HT-29 (cell line): ENCODE data around the gene SELENOM. TPM values are rescaled to one million over a fixed set of nuclear protein-coding genes. Genes with fewer than 3 reads are reported as not detected.

Source experiments
- DNase-seq: peaks from one replicate; pipeline ENCODE4 v3.0.0-alpha.2; 2015; ENCODE audit warnings: low spot score
- total RNA-seq: library from RNA; depleted of rRNA; stranded (reverse); fragments of >200 nt; shearing (Covaris generic); gene quantifications from 2 replicates; pipeline ENCODE4 v1.2.3, GENCODE V29; 2014

The SELENOM gene
- total RNA-seq, 1 experiment from 2014 or later: 0.64 TPM

DNA sequence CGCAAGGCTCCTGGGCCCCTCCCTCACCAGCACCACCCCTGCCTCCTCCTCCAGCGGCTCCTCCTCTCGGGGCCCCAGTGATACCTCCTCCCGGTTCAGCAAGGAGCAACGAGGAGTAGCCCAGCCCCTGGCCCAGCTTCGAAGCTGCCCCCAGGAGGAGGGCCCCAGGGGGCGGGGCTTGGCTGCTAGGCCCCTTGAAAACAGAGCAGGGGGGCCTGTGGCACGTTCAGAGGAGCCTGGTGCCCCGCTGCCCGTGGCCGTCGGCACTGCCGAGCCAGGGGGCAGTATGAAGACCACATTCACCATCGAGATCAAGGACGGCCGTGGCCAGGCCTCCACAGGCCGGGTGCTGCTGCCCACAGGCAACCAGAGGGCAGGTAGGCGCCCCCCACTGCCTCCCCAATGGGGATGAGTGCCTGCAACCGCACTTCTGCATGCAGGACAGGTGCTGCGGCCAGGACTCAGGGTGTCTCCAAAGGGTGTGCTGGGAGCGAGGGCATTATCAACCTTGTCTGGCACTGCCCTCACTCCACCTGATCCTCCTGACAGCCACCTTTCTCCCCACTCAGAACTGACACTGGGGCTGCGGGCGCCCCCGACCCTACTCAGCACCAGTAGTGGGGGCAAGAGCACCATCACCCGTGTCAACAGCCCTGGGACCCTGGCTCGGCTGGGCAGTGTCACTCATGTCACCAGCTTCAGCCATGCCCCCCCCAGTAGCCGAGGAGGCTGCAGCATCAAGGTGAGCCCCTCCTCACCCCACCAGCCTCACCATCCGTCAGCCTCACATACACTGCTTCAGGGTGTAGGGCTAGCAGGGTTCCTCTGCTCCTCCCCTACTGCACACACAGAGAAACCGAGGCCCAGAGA is 16.0 kb downstream of the SELENOM start:
- DNase-seq: no peak

DNA sequence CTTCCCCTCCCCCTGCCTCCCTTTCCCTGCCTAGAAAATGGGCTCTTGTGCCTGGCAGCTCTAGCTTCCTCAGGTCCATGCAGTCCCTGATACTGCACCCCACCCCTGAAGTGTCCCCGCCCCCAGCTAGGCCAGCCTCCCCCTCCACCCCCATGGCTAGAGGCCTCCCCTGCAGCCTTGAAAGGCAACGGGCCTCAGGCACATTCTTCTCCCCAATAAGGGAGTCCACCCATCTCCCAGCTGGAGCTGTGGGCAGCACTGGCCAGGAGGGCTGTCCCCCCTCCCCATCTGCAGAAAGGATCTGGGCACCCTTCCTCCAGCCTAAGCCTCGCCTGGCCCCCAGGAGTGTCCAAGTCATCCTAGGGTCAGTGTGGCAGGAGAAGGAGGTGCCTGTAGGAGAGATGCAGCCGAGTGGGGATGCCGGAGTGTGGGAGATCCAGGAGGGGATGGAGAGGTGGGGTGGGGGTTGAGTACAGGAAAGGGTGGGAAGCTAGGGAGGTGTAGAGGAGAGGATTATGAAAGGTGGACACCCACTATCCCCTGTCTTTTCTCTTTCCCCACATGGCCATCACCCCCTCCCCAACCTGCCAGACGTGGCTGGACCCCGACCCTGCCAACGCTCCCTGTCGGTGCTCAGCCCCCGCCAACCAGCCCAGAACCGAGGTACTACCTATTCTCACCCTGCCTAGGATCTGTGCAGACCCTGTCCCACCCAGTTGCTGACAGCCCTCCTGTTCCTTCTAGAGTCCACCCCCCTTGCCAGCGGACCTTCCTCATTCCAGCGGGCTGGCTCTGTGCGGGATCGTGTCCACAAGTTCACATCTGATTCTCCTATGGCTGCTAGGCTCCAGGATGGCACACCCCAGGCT is 16.9 kb downstream of the SELENOM start:
- no peak for DNase-seq

DNA sequence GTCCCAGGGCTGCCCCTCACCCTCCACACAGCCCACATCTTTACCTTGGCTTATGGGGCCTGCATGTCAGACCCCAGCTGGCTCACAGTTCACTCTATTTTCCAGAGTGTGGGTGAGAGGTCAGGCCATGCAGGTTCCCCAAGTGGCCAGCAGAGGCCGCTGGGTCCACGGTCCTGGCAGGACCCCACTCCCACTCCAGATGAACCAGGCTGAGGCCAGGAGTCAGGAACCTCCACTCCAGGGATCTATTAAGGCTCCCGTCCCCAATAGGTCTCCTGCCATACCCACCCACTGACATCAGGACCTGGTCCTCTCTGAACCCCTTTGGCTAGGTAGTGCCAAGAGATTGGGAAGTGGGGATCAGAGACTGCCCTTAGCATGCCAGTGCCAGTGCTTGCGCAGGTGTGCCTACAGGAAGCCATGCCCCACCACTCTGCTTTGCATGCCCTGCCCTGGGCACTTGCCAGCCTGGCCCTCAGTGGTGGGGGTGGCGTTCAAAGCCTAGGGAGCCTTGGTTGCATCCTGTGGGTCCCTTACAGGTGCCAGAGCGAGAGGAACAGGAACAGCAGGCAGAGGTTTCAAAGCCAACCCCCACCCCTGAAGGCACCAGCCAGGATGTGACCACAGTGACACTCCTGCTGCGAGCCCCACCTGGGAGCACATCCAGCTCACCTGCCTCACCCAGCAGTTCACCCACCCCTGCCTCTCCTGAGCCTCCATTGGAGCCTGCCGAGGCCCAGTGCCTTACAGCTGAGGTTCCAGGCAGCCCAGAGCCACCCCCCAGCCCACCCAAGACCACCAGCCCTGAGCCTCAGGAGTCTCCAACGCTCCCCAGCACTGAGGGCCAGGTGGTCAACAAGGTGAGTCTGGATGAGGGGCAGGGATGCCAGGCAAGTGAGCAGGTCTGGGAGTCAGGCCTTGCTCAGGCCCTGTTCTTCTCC is 17.9 kb downstream of the SELENOM start:
- DNase-seq: peak; percentile 27

DNA sequence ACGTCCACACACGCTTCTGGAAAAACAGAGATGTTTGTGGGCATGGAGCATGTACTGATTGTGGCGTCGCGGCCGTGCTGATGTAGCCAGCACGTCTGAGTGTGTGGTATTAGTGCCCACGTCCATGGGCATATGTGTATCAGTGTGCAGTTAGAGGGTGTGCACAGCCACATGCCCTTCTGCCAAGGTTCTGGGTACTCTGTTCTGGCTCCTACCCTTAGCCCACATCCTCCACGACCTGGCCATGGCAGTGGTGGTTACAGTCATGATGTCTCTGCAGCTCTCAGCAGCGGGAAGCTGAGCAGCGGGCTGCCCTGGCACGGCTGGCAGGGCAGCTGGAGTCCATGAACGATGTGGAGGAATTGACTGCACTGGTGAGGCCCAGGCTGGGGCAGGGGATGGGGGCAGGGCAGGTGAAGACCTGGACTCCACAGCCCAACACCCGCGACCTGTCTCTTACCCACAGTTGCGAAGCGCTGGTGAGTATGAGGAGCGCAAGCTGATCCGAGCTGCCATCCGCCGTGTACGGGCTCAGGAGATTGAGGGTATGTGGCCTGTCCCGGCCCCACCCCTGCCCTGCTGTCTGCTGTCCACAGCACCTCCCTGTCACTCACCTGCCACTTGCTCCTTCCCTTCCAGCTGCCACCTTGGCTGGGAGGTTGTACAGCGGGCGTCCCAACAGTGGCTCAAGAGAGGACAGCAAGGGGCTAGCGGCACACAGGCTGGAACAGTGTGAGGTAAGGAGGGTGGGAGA is 19.0 kb downstream of the SELENOM start:
- DNase-seq: no peak

DNA sequence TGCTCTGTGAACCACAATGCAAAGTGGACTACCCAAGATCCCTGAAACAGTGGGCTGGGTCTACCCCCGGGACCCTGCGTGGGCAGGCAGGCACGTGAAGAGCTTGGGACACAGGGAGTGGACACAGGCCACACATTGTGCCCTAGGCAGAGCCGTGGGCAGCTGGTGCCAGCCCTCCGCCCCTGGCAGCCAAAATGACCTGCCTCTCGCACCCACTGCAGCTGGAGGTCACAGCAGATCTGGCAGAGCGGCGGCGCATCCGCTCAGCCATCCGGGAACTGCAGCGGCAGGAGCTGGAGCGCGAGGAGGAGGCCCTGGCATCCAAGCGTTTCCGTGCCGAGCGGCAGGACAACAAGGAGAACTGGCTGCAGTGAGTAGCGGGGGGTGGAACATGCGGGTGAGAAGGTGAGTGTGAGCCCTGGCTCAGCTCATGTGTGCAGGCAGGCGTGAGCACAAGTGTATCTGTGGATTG is 19.6 kb downstream of the SELENOM start:
- no peak for DNase-seq

DNA sequence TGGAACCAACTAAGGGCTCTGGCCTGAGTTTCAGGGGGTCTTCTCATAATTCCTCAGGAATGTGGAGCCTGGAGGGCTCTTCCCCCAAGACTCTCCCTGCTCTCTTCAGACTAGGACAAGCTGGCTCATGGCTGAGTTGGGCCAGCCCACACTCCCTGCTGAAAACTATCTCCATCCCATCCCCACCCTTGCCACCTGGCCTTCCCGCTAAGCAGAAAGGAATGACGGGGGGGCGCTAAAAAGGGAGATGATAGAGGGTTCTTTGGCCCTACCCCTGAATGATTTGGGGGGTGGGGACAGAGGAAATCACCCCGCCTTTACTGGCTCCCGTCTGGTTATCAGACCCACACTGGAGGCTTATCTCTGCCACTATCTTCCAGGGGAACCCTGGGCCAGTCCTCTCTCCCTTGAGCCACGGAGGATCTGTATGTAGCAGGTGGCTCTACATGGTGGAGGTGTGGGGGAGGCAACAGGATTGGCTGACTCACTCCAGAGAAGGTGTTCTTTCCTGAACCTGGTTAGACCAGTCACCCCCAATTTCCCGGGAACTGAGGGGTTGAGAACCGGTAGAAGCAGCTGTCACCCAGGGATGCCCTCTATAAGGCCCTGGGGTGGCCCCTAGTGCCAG is 20.6 kb downstream of the SELENOM start:
- no peak for DNase-seq

DNA sequence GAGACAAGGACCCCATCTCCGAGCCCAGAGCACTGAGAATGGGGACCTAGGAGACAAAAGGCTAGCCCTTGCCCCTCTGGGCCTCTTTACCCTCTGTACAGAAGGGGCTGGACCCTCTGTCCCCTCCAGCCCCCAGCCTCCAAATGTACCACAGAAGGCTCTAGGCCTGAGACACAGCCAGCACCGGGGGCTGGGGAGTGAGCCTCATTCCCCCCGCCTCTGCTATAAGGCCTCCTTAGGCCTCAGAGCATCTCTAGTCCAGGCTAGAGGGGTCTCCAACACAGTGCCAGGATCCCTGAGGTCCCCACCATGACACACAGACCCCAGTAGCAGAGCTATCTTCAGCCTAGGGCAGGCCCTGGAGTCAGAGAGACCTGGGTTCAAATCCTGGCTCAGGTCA is 21.4 kb downstream of the SELENOM start:
- DNase-seq: no peak

DNA sequence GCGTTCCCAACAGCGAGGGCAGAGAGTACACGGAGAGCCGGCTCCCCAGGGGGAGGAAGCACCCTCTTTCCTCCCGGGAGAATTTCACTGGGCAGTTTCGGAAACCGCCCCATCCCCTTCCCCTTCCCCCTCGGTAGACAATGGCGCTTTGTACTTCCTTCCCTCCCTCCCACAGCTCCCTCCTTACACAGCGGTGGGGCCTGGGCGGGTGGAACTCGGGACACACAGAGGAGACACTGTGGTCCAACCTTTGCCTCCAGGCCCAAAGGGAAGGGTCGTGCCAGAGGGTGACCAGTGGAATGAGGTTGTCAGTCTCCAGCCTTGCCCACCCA is 21.9 kb downstream of the SELENOM start:
- peak; percentile 13 for DNase-seq

DNA sequence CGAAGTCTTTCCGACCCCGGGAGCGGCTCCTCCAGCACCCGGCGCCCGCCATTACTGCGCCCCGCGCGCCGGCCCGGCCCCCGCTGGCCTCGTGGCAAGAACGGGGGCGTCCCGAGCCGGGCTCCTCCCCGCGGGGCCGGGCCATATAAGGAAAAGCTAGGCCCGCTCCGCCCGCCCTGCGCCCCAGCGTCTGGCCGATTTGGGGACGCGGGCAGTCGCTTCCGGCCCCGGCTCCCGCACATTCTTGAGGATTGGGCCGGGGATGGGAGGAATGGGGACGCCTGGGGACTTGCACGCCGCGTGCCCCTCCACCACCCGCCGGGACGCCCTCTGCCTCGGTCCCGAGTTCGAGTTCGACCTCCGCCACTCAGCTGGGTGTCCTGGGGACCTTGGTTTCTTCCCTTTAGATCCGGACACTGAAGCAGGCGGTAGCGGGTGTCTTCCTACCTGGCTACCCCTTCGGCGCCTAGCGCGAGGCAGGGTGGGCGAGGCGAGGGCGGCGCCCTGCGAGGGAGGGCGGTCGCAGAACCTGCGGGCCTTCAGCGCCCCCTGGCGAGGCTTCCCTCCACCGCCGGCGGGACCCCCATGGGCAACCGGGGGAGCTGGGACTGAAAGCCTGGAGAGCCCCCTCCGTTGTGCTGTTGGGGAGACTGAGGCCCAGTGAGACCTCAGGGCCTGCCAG is 22.4 kb downstream of the SELENOM start:
- peak; percentile 77 for DNase-seq

DNA sequence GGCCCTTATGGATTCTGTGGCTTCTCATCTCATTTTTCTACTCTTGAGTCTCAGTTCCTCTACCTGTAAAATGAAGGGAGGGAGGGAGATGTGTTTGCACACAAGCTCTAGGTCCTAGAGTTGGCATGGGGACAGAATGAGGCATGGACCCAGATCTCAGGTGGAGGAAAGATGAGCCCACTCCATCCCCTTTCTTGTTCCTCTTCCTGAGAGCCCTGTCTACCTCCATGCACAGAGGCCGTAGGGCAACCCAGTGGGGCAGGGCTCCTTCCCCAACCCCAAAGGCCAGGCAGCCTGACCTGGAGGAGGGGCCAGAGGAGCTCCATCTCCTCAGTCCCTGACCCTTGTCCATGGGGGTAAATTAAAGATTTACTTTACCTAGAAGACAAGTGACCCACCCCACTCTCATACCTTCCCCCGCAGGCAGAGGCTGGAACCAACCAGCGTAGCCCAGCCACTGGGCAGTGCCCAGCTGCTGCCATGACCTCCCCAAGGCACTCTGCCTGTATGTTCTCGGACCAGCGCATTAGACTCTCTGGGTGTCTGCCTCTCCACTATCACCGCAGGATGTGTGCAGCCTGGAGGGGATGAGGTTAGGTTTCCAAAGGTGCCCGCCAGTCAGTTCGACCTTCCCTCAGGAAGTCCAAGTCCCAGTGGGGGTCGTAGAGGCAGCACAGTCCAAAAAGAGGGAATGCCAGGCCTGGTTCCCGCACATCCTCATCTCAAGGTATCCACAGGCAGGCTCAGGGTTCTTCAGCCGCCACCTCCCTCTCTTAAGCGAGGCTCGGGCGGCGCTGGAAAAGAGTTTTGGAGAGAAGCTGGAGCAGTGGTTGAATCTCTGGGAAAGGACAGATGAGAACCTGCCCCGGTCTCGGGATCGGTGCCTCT is 23.2 kb downstream of the SELENOM start:
- peak; percentile 52 for DNase-seq

DNA sequence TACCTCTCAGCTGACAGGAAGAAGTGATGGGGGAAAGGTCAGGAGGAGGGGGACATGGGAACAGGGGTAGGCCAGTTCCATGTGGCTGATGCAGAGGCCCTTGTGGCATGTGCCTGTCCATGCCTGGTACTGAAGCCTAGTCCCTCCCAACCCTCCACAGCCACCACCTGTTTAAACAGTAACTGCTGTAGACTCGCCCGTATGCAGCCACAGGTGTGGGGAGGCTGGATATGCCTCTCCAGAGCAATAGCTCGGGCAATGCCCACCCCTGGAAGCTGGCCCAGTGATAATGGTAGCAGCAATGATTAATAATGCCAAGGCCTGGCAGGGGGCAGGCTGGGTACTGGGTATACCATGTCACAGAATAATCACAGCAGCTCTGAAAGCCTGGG is 24.0 kb downstream of the SELENOM start:
- DNase-seq: peak; percentile 57

DNA sequence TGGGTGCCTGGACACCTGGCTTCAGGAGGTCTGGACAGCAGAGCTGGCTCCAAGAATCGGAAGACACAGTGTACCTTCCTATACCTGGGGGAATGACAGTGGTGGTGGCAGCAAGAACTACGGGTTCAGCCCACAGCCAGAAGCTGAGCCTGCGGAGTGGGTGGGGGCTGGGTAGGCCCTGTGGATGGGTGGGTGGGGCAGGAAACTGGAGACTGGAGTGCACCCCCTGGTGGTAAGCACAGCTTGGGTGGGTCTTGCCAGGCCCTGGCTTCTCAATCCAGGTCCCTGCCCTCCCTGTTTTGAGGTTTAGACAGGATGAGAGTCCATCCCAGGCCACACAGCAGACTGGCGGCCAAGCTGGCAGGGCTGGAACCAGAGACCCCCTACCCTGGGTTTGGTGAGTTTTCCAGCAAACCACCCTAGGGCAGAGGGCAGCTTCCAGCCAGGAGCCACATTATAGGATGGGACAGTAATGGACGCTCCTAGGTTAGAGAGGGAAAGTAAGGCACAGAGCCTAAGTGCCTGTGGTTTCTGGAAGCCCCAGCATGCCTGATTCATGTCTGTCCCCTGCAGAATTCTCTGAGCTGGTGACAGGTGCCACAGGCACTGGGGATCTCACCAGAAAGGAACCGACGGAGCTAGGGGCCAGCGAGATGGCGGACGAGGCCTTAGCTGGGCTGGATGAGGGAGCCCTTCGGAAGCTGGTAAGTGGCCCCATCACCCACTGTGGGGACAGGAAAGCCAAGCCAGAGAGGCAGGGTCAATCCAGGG is 24.6 kb downstream of the SELENOM start:
- DNase-seq: peak; percentile 74

DNA sequence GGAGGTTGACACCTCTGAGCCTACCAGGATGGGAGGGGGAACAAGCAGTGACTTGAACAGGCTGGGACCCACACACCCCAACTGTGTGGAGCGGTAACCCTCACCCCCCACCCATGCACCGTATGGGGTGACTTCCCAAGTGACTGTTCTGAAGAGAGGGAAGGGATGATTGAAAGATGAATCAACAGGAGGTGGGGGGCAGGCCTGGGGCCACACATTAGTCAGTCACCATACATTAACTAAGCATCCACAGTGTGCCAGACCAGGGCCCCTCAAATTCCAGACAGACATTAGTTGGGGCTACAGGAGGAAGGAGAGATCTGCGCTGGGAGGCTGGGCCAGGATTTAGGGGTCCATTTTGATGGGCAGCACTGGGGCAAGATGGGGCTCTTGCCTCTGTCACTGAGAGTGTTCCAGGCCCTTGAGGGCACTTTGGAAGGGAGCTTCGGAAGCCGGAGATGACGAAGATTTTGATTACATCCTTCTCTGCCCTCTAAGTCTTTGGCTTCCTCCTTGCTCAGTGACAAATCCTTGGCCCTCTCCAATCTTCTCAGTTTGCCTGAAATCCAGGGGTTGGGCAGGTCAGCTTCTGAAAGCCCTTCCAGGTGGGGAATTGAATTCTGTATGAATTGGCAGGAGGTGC is 25.3 kb downstream of the SELENOM start:
- DNase-seq: no peak

DNA sequence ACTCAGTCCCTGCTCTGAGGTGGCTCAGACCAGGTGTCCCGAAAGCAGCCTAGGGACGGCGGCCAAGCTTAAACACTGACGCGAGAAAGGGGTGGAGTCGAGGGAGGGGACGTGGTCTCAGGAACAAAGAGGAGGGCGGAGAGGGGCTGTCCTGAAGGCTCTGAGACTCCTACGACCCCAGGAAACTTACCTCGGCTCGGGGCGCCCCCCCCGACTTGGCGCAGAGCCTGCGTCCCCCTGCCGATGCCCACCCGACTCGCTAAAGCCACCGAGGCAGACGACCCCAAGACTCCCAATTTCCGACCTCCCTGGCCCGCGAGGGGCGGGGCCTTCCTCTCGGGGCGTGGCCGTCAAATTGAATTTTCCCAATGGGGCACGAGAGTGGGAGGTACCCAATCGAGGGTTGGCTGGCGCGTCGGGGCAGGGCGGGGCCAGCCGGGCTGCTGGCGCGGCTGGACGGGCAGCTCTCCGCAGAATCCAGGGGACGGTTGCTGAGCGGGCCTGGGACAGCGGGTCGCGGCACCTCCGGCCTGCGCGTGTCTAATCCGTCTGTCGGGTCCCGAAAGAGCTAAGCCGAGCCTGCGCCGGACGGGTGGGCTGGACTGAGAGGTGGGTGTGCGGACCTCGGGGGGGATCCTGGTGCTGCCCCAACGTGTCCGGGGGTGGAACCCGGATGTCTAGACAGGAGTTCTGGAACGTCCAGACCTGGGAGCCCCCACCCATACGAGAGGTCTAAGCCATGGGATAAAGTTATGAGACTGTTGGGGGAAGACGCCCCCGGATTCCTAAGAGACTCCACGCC is 26.3 kb downstream of the SELENOM start, which contains the start of gene SMTN:
SMTN (plus strand) TSS at position 471 of the 802 bp plus-strand sequence. CDS start 1,941 bp downstream, outside the sequence.
- peak; percentile 88 for DNase-seq

DNA sequence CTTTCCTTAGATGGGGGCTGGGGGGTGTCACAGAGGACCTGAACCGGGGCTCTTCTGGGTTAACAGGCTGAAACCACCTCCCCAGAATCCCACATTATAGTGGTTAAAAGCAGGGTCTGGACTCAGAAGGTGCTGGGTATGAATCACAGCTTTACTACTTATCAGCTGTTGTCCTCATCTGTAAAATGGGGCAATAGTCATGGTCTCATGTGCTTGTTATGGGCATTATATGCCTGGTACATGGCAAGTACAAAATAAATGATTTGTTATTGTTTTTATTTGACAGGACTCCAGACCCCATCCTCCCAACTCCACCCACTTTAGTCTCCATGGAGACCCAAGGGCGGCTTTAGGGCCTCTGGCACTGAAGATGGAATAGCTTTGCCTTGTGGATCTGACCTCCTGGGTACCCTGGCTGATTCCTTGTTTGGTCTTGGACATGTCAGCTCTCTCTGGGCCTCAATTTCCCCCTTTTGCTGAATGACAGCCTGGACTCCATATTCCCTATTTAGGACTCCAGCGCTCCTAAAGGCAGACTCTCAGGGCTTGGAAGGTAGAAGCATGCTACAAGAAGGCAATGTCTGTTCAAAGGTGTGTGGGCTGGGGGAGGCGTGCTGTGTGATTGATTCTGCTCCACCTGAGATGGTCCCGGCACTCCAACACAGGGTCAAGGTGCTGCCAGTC is 27.1 kb downstream of the SELENOM start:
- peak; percentile 9 for DNase-seq
